ENCODE measurements around the gene PCDHA3. TPM values are rescaled to one million over a fixed set of nuclear protein-coding genes. Genes with fewer than 3 reads are reported as not detected.
"Not testable (repeated sequence)": the region's sequence is repeated elsewhere in the genome, so short reads cannot be mapped to it uniquely, and the experiment has no call there.

PCDHA3 gene
- total RNA-seq, 1 donor from 2014 or later, result 0.25 TPM

DNA sequence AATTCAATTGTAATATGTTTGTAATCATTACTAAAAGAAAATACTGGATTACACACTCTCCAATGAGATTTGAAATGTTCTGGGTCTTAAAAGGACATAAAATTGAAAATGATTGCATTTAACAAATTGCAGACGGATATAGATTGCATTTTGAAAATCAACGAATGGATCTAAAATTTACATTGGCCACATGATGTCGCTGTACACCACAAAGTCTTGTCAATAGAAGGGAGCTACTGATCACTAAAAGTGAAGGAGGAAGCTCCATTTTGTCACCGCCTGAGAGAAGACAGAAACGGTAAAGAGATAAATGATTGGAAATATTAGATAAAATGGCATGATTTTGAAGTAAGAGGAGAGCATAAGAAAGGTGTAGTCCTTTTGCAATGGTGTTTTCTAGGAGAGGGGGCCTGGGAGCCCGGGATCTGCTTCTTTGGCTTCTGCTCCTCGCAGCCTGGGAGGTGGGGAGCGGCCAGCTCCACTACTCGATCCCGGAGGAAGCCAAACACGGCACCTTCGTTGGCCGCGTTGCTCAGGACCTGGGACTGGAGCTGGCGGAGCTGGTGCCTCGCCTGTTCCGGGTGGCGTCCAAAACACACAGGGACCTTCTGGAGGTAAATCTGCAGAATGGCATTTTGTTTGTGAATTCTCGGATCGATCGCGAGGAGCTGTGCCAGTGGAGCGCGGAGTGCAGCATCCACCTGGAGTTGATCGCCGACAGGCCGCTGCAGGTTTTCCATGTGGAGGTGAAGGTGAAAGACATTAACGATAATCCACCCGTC, 14.8 kb upstream of the PCDHA3 start, which contains the start of gene PCDHA1:
PCDHA1 (plus strand) TSS at position 236 of the 782 bp plus-strand sequence.
- no peaks in the 10 kb centered on the region for H3K36me3 ChIP-seq (ENCODE audit: control insufficient read depth, insufficient read depth, low read length)
- H3K27me3 ChIP-seq (ENCODE audit: control insufficient read depth, insufficient read depth, low read length), result no peaks in the 10 kb centered on the region
- H3K4me3 ChIP-seq (ENCODE audit: low read depth, low read length), result no peak within 1 kb of the TSS
- TF ChIP-seq, protein P1, sequence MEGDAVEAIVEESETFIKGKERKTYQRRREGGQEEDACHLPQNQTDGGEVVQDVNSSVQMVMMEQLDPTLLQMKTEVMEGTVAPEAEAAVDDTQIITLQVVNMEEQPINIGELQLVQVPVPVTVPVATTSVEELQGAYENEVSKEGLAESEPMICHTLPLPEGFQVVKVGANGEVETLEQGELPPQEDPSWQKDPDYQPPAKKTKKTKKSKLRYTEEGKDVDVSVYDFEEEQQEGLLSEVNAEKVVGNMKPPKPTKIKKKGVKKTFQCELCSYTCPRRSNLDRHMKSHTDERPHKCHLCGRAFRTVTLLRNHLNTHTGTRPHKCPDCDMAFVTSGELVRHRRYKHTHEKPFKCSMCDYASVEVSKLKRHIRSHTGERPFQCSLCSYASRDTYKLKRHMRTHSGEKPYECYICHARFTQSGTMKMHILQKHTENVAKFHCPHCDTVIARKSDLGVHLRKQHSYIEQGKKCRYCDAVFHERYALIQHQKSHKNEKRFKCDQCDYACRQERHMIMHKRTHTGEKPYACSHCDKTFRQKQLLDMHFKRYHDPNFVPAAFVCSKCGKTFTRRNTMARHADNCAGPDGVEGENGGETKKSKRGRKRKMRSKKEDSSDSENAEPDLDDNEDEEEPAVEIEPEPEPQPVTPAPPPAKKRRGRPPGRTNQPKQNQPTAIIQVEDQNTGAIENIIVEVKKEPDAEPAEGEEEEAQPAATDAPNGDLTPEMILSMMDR (IDR thresholded peaks at IDR 0.05; ENCODE audit: insufficient read depth, low read length, poor library complexity, severe bottlenecking), result no peak
- DNase-seq (ENCODE audit: low read depth), result no peak

DNA sequence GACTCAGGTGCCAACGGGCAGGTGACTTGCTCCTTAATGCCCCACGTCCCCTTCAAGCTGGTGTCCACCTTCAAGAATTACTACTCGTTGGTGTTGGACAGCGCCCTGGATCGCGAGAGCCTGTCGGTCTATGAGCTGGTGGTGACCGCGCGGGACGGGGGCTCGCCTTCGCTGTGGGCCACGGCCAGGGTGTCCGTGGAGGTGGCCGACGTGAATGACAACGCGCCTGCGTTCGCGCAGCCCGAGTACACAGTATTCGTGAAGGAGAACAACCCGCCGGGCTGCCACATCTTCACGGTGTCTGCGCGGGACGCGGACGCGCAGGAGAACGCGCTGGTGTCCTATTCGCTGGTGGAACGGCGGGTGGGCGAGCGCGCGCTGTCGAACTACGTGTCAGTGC, 13.4 kb upstream of the PCDHA3 start:
- not testable (repeated sequence) for H3K4me3 ChIP-seq (ENCODE audit: low read depth, low read length); DNase-seq (ENCODE audit: low read depth); H3K27me3 ChIP-seq (ENCODE audit: control insufficient read depth, insufficient read depth, low read length)

DNA sequence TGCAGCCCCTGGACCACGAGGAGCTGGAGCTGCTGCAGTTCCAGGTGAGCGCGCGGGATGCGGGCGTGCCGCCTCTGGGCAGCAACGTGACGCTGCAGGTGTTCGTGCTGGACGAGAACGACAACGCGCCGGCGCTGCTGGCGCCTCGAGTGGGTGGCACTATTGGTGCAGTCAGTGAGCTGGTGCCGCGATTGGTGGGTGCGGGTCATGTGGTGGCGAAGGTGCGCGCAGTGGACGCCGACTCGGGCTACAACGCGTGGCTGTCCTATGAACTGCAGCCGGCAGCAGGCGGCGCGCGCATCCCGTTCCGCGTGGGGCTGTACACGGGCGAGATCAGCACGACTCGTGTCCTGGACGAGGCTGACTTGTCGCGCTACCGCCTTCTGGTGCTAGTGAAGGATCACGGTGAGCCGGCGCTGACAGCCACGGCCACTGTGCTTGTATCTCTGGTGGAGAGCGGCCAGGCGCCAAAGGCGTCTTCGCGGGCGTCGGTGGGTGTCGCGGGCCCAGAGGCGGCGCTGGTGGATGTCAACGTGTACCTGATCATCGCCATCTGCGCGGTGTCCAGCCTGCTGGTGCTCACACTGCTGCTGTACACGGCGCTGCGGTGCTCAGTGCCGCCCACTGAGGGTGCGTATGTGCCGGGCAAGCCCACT, 12.9 kb upstream of the PCDHA3 start:
- DNase-seq (ENCODE audit: low read depth); H3K4me3 ChIP-seq (ENCODE audit: low read depth, low read length); H3K27me3 ChIP-seq (ENCODE audit: control insufficient read depth, insufficient read depth, low read length); H3K36me3 ChIP-seq (ENCODE audit: control insufficient read depth, insufficient read depth, low read length): not testable (repeated sequence)

More for the DNA sequence above, 13.4 kb upstream of the PCDHA3 start:
- not testable (repeated sequence) for H3K36me3 ChIP-seq (ENCODE audit: control insufficient read depth, insufficient read depth, low read length)

DNA sequence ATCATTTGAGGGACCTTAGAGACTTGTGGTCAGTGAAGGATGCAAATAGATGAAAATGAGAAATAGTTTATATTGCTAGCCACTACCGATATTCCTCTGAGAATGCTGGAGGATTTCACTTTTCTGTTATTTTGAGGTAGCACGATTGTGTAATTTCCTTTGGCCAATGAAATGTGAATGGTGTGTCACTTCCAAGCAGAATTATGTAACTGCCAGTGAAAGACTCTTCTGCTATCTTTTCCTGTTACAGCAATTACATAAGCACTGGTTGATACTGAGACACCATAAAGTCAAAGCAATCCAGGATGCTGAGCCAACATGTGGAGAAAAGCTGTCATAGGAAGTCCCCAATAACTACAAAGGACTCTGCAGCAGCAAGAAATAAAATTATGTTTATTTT, 9.8 kb upstream of the PCDHA3 start:
- TF ChIP-seq, protein P1 (IDR thresholded peaks at IDR 0.05; ENCODE audit: insufficient read depth, low read length, poor library complexity, severe bottlenecking), result no peak
- H3K27me3 ChIP-seq (ENCODE audit: control insufficient read depth, insufficient read depth, low read length), result no peaks in the 10 kb centered on the region
- no peak overlapping the region for H3K4me3 ChIP-seq (ENCODE audit: low read depth, low read length)
- H3K36me3 ChIP-seq (ENCODE audit: control insufficient read depth, insufficient read depth, low read length), result no peaks in the 10 kb centered on the region
- no peak for DNase-seq (ENCODE audit: low read depth)

DNA sequence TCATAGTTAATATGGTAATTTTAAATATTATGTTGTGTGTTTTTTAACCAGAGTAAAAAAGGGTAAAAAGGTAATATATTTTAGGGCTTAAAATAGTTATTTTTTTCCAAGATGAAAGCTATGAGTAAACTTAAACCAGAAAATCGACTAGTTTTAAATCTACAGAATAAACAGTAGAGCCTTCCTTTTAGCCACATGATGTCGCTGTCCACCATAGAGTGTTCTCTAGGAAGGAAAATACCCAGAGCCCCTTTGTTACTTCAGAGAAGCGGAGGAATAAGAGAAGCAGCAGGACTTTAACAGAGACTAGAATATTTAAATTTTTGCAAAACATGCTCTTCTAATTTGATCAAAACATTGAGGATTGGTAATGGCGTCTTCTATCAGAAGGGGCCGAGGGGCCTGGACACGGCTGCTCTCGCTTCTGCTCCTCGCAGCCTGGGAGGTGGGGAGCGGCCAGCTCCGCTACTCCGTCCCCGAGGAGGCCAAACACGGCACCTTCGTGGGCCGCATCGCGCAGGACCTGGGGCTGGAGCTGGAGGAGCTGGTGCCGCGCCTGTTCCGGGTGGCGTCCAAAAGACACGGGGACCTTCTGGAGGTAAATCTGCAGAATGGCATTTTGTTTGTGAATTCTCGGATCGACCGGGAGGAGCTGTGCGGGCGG, 6.1 kb upstream of the PCDHA3 start, which contains the start of gene PCDHA2:
PCDHA2 (plus strand) TSS at position 258 of the 664 bp plus-strand sequence.
- H3K36me3 ChIP-seq (ENCODE audit: control insufficient read depth, insufficient read depth, low read length), result no peaks in the 10 kb centered on the region
- H3K4me3 ChIP-seq (ENCODE audit: low read depth, low read length), result no peak within 1 kb of the TSS
- H3K27me3 ChIP-seq (ENCODE audit: control insufficient read depth, insufficient read depth, low read length), result no peaks in the 10 kb centered on the region
- DNase-seq (ENCODE audit: low read depth), result no peak
- TF ChIP-seq, protein P1 (IDR thresholded peaks at IDR 0.05; ENCODE audit: insufficient read depth, low read length, poor library complexity, severe bottlenecking), result peak; percentile 3

DNA sequence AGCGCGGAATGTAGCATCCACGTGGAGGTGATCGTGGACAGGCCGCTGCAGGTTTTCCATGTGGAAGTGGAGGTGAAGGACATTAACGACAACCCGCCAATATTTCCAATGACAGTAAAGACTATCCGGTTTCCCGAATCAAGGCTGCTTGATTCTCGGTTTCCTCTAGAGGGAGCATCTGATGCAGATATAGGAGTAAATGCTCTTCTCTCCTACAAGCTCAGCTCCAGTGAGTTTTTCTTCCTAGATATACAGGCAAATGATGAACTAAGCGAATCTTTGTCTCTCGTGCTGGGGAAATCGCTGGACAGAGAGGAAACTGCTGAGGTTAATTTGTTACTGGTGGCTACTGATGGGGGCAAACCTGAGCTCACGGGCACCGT, 5.6 kb upstream of the PCDHA3 start:
- Histone ChIP-seq H3K36me3 (ENCODE audit: control insufficient read depth, insufficient read depth, low read length) (no peaks in the 10 kb centered on the region), H3K27me3 (ENCODE audit: control insufficient read depth, insufficient read depth, low read length) (no peaks in the 10 kb centered on the region), H3K4me3 (ENCODE audit: low read depth, low read length) (no peak overlapping the region)
- TF ChIP-seq, protein P1 (IDR thresholded peaks at IDR 0.05; ENCODE audit: insufficient read depth, low read length, poor library complexity, severe bottlenecking), result peak; percentile 5
- DNase-seq (ENCODE audit: low read depth), result no peak

DNA sequence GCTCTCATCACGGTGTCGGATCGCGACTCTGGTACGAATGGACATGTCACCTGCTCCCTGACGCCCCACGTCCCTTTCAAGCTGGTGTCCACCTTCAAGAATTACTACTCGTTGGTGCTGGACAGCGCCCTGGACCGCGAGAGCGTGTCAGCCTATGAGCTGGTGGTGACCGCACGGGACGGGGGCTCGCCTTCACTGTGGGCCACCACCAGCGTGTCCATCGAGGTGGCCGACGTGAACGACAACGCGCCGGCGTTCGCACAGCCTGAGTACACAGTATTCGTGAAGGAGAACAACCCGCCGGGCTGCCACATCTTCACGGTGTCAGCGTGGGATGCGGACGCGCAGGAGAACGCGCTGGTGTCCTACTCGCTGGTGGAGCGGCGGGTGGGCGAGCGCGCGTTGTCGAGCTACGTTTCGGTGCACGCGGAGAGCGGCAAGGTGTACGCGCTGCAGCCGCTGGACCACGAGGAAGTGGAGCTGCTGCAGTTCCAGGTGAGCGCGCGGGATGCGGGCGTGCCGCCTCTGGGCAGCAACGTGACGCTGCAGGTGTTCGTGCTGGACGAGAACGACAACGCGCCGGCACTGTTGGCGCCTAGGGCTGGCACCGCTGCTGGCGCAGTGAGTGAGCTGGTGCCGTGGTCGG, 4.7 kb upstream of the PCDHA3 start:
- H3K36me3 ChIP-seq (ENCODE audit: control insufficient read depth, insufficient read depth, low read length); H3K27me3 ChIP-seq (ENCODE audit: control insufficient read depth, insufficient read depth, low read length); DNase-seq (ENCODE audit: low read depth); H3K4me3 ChIP-seq (ENCODE audit: low read depth, low read length): not testable (repeated sequence)
